Measurements from ENCODE around the gene WSCD1.

- TF ChIP-seq, protein P1, sequence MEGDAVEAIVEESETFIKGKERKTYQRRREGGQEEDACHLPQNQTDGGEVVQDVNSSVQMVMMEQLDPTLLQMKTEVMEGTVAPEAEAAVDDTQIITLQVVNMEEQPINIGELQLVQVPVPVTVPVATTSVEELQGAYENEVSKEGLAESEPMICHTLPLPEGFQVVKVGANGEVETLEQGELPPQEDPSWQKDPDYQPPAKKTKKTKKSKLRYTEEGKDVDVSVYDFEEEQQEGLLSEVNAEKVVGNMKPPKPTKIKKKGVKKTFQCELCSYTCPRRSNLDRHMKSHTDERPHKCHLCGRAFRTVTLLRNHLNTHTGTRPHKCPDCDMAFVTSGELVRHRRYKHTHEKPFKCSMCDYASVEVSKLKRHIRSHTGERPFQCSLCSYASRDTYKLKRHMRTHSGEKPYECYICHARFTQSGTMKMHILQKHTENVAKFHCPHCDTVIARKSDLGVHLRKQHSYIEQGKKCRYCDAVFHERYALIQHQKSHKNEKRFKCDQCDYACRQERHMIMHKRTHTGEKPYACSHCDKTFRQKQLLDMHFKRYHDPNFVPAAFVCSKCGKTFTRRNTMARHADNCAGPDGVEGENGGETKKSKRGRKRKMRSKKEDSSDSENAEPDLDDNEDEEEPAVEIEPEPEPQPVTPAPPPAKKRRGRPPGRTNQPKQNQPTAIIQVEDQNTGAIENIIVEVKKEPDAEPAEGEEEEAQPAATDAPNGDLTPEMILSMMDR (tag by site-specific recombination; IDR thresholded peaks at IDR 0.05), result no peak
- TF ChIP-seq REPIN1 (tag by site-specific recombination; IDR thresholded peaks at IDR 0.05; ENCODE audit: low read depth) (no peak), TCF7L2 (IDR thresholded peaks at IDR 0.05; ENCODE audit: borderline replicate concordance, low read depth, low read length) (no peak), ZBTB48 (tag by site-specific recombination; IDR thresholded peaks at IDR 0.05) (no peak), TRIM28 (IDR thresholded peaks at IDR 0.05; ENCODE audit: borderline replicate concordance, low read length) (no peak), KLF17 (tag by site-specific recombination; IDR thresholded peaks at IDR 0.05) (no peak), REST (tag by site-specific recombination; IDR thresholded peaks at IDR 0.05) (no peak)
These were observed 69.3 kb downstream of the WSCD1 start for GRCh38 chr17:6139447-6139832.

All from HEK293 (cell line).